Lung (tissue), 12 donors: ENCODE data around the gene PKN2. TPM values are rescaled to one million over a fixed set of nuclear protein-coding genes. Genes with fewer than 3 reads are reported as not detected.

Experiments
- ATAC-seq: fragments of 200-7000 bp; cut with Tn5 transposase; one replicate; pipeline ENCODE4 v1.9.1; 2020; ENCODE audit warnings: moderate number of reproducible peaks; ENCODE audit not compliant: insufficient read depth, low FRiP score
- DNase-seq, 3 donors: peaks; one replicate each; pipeline ENCODE4 v3.0.0-alpha.2; 2013 to 2017
- H3K27ac ChIP-seq, 2 donors: one replicate each; pipeline ENCODE4 v1.5.1; 2013; ENCODE audit warnings: mild to moderate bottlenecking in 2 of 2, moderate library complexity in 2 of 2, control low read depth in 1 of 2, inconsistent platforms in 1 of 2, low read depth in 1 of 2, low read length in 1 of 2
- H3K27me3 ChIP-seq, 3 donors: one replicate each; pipeline ENCODE4 v1.5.1; 2013; ENCODE audit warnings: low read length in 2 of 3; ENCODE audit not compliant: control insufficient read depth in 3 of 3, insufficient read depth in 3 of 3
- H3K36me3 ChIP-seq, 4 donors: one replicate each; pipeline ENCODE4 v1.5.1; 2013; ENCODE audit warnings: low read length in 4 of 4, mild to moderate bottlenecking in 1 of 4, moderate library complexity in 1 of 4; ENCODE audit not compliant: control insufficient read depth in 4 of 4, insufficient read depth in 4 of 4
- H3K4me1 ChIP-seq, 5 donors: one replicate each; pipeline ENCODE4 v1.5.1; 2013; ENCODE audit warnings: low read length in 5 of 5, mild to moderate bottlenecking in 2 of 5, moderate library complexity in 1 of 5; ENCODE audit not compliant: control insufficient read depth in 5 of 5, insufficient read depth in 5 of 5
- H3K4me3 ChIP-seq: one replicate; pipeline ENCODE4 v1.5.1; 2013; ENCODE audit warnings: mild to moderate bottlenecking, control low read depth, moderate library complexity
- H3K9ac ChIP-seq, 2 donors: one replicate each; pipeline ENCODE4 v1.5.1; 2013; ENCODE audit warnings: low read length in 2 of 2, control low read depth in 1 of 2; ENCODE audit not compliant: insufficient read depth in 1 of 2
- H3K9me3 ChIP-seq, 4 donors: one replicate each; pipeline ENCODE4 v1.5.1; 2013; ENCODE audit warnings: low read length in 3 of 4, mild to moderate bottlenecking in 1 of 4, moderate library complexity in 1 of 4; ENCODE audit not compliant: control insufficient read depth in 4 of 4, insufficient read depth in 3 of 4
- WGBS, 2 donors: extraction: QIAGEN DNeasy Blood & Tissue Kit; methylation state at CpG; one replicate each; pipeline ENCODE4 v1.1.7; 2013; 5-methylcytosine and 5-hydroxymethylcytosine counted together
- polyA plus RNA-seq, 2 donors: library from polyadenylated mRNA; stranded (reverse); fragments of 200-250 nt; gene quantifications; one replicate each; pipeline ENCODE4 v1.2.1, GENCODE V29; 2013
- total RNA-seq, 2 donors: library from RNA; depleted of rRNA in 1 of 2; stranded (reverse); fragments of >200 nt in 1 of 2; gene quantifications; one replicate each; pipeline ENCODE4 v1.2.1, GENCODE V29; 2014 to 2021
- TF ChIP-seq, protein P1 (sequence below): IDR thresholded peaks from 2 replicates; pipeline ENCODE4 v1.5.1; 2012; ENCODE audit warnings: mild to moderate bottlenecking; ENCODE audit errors: control extremely low read depth, extremely low read depth
- donor health status: control.
- donor health status: control.
- donor health status: Bipolar disorder and iron deficiency.
- donor health status: healthy.
- donor health status: DM: yes; HTN: yes; CAD: no.

Gene PKN2
- total and polyA plus RNA-seq, 4 donors, result 9.5 to 130 (median 24.8) TPM

DNA sequence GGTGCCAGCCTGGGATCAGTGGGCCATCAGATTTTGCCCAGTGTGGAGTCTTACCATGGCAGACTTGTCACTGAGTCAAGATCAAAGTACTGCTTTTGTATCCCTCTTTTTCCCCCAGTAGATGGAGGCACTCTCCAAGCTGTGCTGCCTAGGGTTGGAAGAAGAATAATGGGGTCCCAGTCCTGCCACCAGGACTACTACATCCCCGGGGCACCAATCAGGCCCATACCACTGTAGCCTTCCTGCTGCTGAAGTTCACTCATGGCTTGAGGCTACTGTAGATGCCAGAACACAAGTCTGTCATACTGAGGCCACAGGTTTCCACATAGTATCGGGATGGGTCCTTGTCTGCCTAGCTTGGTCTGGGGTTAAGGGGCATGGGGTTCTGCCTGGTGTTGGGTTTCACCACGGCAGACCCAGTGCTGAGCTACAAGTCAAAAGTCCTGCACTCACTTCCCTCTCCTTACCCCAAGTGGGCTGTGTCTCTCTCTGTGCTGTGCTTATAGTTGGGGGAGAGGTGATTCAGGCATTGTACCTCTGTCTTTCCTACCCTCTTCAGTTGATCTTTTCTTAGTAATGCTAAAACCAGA lies 53.4 kb downstream of the PKN2 start:
- WGBS, 2 donors, result 95 to 97% methylated on average over 3 of the region's 3 CpGs
- Histone ChIP-seq H3K27ac (no peak overlapping the region), H3K4me3 (no peak overlapping the region), H3K4me1 (peaks cover 0 to 3% (median 2%) of the 10 kb centered on the region in 5 donors), H3K9me3 (peaks cover 0 to 16% (median 0%) of the 10 kb centered on the region in 4 donors), H3K36me3 (peaks cover 0 to 15% (median 6%) of the 10 kb centered on the region in 4 donors), H3K27me3 (no peaks in the 10 kb centered on the region), H3K9ac (no peak overlapping the region)
- TF ChIP-seq, protein P1, sequence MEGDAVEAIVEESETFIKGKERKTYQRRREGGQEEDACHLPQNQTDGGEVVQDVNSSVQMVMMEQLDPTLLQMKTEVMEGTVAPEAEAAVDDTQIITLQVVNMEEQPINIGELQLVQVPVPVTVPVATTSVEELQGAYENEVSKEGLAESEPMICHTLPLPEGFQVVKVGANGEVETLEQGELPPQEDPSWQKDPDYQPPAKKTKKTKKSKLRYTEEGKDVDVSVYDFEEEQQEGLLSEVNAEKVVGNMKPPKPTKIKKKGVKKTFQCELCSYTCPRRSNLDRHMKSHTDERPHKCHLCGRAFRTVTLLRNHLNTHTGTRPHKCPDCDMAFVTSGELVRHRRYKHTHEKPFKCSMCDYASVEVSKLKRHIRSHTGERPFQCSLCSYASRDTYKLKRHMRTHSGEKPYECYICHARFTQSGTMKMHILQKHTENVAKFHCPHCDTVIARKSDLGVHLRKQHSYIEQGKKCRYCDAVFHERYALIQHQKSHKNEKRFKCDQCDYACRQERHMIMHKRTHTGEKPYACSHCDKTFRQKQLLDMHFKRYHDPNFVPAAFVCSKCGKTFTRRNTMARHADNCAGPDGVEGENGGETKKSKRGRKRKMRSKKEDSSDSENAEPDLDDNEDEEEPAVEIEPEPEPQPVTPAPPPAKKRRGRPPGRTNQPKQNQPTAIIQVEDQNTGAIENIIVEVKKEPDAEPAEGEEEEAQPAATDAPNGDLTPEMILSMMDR, result no peak
- no peak for DNase-seq
- no peak for ATAC-seq

DNA sequence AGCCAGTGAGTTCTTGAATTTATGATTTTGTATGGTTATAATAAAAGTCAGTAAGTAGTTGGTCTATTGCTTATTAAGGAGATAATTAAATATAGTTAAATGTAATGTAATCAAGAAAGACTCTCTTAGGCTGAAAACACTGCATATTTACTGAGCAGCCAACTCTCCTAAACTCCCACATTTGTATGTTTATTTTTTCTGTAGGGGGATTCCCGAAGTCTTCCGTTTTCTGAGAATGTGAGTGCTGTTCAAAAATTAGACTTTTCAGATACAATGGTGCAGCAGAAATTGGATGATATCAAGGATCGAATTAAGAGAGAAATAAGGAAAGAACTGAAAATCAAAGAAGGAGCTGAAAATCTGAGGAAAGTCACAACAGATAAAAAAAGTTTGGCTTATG lies 56.7 kb downstream of the PKN2 start:
- peaks cover 0 to 7% (median 3%) of the 10 kb centered on the region in 5 donors for H3K4me1 ChIP-seq
- H3K27me3 ChIP-seq, result no peaks in the 10 kb centered on the region
- no peak overlapping the region for H3K27ac ChIP-seq
- DNase-seq (peak in 1 of 3 donors; percentile 23), ATAC-seq (no peak)
- H3K9ac ChIP-seq, result no peak overlapping the region
- H3K4me3 ChIP-seq, result no peak overlapping the region
- WGBS, 2 donors, result 74 to 80% methylated on average over 3 of the region's 3 CpGs
- H3K36me3 ChIP-seq, result peaks cover 0 to 25% (median 9%) of the 10 kb centered on the region in 4 donors
- TF ChIP-seq, protein P1, result no peak
- peaks cover 0 to 11% (median 0%) of the 10 kb centered on the region in 4 donors for H3K9me3 ChIP-seq

DNA sequence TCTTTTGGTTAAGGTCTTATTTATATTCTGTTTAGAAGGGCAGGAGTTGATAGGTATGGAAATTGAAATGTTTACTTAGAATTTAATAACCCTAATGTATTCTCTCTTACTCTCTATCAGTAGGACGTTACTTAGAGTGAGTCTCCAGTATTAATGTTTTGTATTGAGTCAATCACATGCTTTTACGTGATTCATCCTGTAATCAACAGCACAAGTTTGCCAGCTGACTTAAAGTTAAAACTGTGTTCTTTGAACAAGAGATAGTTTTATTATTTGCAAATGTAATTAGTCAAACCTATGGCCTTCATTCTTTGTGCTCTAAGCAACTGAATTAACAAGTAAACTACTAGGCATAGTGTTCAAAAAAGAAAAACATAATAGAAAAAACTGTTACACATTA lies 57.3 kb downstream of the PKN2 start:
- DNase-seq (no peak), ATAC-seq (no peak)
- Histone ChIP-seq H3K27ac (no peak overlapping the region), H3K4me1 (peaks cover 0 to 7% (median 3%) of the 10 kb centered on the region in 5 donors), H3K27me3 (no peaks in the 10 kb centered on the region), H3K9me3 (peaks cover 0 to 4% (median 0%) of the 10 kb centered on the region in 4 donors), H3K36me3 (peaks cover 0 to 28% (median 7%) of the 10 kb centered on the region in 4 donors), H3K9ac (no peak overlapping the region), H3K4me3 (no peak overlapping the region)
- TF ChIP-seq, protein P1, result no peak
- WGBS, 2 donors, result 75 to 79% methylated on average over 2 of the region's 2 CpGs

DNA sequence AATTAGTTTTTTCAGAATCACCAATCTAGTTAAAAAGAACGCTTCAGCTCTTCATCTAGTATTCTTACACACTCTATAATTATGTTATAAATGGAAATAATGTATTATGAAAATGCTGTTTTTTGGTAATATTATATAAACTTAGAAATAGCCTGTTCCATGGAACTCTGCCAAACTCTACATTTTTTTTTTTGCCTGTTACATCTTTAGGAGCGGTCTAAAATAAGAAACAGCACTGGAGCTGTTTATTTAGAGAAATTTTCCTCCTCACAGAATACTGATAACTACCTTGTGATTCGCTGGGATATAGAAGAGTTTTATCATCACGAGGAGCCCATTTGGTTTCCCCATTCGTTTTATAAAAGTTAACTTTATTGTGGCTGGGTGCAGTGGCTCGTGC lies 58.5 kb downstream of the PKN2 start:
- H3K36me3 ChIP-seq, result peaks cover 0 to 24% (median 6%) of the 10 kb centered on the region in 4 donors
- no peaks in the 10 kb centered on the region for H3K27me3 ChIP-seq
- peaks cover 0 to 7% (median 0%) of the 10 kb centered on the region in 5 donors for H3K4me1 ChIP-seq
- DNase-seq, result peak in 2 of 3 donors; percentile 59 to 76
- H3K4me3 ChIP-seq, result no peak overlapping the region
- no peaks in the 10 kb centered on the region for H3K9me3 ChIP-seq
- WGBS, 2 donors, result 81 to 90% methylated on average over 6 of the region's 6 CpGs
- ATAC-seq, result no peak
- H3K27ac ChIP-seq, result no peak overlapping the region
- H3K9ac ChIP-seq, result no peak overlapping the region
- TF ChIP-seq, protein P1, result no peak
